Stromal cell of bone marrow (primary cell): ENCODE measurements around the gene CTXN1.
A peak's percentile ranks its signal among the peaks of the same experiment; 100 is the strongest.
"Not testable (repeated sequence)": the region's sequence is repeated elsewhere in the genome, so short reads cannot be mapped to it uniquely, and the experiment has no call there.

Source experiments
- DNase-seq: peaks from one replicate; pipeline ENCODE4 v3.0.0-alpha.2; 2012; ENCODE audit warnings: low read depth

The CTXN1 gene

DNA sequence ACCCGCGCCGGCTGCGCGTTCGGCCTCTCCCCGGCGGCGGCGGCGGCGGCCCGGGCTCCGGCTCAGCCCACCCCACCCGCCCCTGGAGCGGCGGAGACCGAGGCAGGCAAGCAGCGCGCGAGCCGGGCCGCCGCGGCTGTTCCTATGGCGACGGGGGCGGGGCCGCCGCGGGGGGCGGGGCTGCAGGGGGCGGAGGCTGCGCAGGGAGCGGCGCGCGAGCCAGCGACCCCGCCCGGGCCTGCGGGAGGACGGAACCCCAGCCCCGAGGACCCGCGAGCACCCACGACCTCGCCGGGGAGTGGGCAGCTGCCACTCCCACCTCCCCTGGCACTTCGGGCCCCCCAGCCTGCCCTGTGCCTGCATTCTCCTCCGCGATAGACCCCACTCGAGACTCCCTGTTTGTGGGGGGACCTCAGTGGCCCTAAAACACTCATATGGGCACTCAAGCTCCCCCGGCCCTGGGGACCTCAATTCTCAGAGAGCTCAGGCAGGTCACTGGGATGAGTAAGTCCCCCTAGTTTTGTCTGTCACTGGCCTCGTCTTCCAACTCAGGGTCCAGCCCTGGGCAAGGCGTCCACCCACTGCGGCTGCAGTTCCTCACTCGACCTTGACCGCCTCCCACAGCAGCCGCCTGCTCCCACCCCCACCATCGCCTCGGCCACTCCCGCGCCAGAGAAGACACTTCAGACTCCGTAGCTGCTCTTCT lies at the start of gene CTXN1:
CTXN1 (minus strand) TSS at position 115 of the 706 bp plus-strand sequence. CDS start 597 bp downstream, outside the sequence.
- no peak for DNase-seq

DNA sequence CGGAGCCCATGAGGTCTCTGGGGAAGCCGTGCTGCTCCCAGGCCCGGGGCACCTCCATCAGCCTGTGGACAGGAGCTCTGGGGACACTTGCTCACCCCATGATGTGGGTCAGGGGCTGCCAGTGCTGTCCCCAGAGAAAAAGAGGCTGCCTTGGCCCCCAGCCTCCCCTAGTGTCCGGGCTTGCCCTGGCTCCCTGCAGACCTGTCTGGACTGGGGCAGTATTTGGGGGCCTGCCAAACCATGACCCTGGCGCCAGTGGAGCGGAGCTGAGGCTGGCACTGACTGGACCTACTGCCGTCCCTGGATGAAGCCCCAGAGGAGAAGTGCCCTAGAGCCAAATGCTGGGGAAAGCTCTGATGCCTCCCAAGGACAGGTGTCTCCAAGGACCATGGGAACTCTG lies 49.1 kb upstream of the CTXN1 start:
- DNase-seq = no peak

DNA sequence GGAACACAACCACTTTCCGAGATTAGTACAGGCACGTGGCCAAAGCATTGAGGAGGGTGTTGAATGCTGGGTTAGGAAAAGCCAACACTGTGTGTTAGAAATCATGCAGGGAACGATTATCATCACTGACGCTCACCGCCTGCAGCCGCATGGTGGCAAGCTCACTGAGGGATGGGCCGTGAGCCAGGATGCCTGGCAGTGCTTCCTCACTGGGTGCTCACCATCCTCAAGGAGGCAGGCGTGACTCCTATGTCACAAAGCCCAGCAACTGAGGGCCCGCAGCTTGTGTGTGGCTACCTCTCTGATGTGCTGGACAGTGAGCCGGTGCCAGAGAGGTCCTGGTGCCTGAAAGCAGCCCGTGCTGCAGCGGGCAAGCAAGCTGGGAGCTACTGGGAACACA lies 47.9 kb upstream of the CTXN1 start:
- DNase-seq = no peak

DNA sequence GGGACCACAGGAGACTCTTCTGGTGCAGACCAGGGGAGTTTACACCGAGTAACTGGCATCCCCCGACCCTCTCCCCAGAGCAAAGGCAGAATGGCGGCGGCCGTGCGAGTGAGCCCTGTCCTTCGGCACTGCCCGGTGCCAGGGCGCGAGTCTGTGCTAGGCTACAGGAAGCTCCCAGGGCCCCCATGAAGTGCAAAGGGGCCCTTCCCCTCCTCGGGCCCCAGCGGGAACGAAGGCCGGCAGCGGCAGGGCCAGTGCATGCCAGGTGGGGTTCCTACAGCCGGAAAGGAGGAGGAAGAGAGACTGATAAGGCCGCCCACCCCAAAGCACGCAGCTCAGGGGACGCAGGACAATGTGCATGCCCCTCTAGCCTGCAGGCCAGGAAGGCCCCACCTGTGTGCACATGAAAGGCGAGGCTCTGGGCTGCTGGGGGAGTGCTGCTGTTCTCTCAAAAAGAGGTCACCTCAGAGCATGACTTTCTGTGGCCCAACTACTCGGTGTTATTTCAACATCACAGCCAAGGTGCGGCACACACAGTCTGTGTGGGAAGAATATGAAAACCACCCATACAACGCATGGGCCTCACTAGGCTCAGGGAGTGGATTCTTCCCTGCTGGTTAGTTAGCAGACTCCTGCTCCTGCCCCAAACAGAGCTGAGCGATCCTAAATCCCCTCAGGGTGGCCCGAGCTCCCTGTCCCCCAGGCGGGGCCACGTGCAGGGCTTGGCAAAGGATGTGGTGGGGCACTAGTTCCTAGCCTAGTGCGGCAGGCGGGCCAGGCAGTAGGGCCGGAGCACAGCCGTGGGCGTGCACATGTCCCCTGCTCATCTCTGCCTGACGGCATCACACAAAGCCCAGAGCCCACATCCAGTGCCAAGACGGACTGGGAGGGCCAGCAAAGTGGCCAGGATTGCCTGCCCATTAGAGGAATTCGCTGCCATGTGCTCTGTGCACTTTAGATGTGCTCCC lies 45.9 kb upstream of the CTXN1 start:
- DNase-seq = no peak

DNA sequence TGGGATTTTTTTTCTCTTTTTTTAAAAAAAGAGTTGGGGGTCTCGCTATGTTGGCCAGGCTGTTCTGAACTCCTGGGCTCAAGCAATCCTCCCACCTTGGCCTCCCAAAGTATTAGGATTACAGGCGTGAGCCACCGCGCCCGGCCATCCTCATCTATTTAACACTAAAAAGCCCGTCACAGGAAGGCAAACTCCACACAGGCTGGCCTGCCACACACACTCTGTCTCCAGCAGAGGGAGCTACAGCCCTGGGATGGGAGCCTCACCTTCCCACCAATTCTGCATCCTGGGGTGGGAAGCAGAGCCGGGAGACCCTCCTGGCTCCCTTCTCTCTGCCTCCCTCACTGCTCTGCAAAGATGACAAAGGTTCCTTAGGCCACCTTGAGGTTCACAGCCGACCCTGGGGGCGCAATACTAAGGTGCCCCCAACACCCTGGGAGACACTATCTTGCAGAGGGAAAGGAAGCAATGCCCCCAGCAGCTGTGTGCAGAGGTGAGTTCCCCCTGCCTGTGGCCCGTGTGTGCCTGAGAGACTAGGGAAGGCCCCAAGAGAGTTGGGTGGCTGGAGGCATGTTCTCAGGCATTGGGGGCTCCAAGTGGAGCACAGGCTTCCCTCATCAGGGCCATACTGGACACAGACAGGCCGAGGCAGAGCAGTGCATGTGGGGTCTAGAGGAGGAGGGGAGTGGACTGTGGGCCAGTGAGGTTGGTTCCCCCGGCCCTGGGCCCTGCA lies 44.9 kb upstream of the CTXN1 start:
- peak; percentile 10 for DNase-seq

- no peak for DNase-seq
Observed at GRCh38 chr19:7969555-7969939, 43.6 kb upstream of the CTXN1 start.

DNA sequence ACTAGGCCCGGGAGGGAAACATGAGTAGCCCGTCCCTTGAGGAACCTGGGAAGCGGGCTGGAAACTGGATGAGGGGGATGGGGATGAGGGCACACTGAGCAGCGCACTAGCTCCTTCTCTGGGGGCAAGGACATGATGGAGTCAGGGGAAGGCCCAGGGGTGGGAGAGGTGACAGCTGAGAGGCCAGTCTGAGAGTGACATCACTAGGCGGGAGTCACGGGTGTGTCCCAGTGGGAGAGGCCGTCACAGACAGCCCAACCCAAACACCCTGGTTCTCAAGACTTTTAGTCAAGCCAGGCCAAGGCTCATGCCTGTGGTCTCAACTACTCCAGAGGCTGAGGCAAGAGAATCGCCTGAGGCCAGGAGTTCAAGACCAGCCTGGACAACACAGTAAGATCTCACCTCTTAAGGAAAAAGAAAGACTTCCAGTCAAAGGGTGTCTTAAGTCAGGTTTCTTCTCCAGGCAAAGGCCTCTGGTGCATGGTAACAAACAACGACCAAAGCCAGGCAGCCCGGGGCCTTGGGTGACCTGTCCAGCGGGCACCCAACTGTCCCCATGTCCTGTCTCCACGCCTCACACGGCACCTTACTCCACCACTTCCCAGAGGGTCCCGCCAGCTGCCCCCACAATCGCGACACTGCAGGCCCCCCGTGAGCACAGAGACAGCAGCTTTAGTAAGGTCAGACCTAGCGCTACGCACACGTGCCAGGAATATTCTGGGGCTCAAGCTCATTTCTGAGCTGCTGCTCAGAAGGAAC lies 43.0 kb upstream of the CTXN1 start:
- DNase-seq = no peak

- no peak for DNase-seq
Observed at GRCh38 chr19:7968008-7968795, 42.3 kb upstream of the CTXN1 start.

DNA sequence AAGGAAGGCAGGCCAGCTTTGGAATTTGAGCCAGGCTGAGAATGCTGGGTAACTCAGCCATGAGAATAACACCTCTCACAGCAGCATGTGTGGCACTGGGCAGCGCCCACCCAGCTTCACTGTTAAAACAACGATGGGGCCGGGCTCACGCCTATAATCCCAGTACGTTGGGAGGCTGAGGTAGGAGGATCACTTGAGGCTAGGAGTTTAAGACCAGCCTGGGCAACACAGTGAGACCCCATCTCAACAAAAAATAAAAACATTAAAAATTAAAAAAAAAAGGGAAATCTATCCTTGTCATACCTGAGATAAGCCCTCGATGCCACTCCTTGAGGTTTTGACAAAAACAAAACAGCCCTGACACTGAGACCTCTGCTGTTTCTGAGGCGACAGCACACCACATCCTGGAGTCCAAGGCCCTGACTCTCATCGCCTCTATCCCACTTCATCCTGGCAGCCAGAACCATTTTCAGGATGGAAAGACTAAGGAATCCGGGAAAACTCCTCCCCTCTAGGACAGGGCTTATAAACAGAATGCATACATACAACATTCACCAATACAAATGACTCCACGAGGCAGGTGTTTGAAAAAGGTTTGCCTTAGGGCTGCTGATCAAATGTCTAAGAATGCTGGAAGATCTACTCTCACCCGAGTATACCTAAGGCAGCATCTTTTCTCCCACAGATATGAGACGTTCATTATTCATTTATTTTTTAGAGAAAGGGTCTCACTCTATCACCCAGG lies 40.2 kb upstream of the CTXN1 start:
- no peak for DNase-seq

DNA sequence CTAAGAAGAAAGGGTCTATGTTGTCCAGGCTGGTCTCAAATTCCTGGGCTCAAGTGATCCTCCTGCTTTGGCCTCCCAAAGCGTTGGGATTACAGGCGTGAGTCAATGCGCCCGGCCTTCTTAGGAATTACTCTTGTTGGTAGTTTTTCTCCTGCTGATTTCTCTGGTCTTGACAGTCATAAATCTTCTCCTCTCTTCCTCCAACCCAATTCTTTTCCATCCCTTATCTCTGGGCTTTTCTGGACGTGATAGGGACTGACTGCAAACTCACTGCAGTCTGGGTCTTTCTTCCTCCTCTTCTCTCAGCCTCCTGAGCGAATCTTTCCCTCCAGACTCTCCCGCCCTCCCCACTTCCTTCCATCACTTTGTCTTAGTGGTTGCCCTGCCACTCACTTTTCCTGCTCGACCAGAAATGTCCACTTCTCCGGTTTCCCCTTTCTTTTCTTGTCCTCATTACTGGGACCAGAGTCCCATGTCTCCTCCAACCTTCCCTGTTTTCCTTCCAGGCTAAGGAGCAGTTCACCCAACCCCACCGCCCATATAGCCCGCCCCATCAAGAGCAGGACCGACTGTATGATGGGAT lies 39.4 kb upstream of the CTXN1 start:
- no peak for DNase-seq

GRCh38 chr19:7963566-7963965 lies 37.6 kb upstream of the CTXN1 start:
- no peak for DNase-seq

GRCh38 chr19:7962644-7963268 lies 36.8 kb upstream of the CTXN1 start:
- no peak for DNase-seq

DNA sequence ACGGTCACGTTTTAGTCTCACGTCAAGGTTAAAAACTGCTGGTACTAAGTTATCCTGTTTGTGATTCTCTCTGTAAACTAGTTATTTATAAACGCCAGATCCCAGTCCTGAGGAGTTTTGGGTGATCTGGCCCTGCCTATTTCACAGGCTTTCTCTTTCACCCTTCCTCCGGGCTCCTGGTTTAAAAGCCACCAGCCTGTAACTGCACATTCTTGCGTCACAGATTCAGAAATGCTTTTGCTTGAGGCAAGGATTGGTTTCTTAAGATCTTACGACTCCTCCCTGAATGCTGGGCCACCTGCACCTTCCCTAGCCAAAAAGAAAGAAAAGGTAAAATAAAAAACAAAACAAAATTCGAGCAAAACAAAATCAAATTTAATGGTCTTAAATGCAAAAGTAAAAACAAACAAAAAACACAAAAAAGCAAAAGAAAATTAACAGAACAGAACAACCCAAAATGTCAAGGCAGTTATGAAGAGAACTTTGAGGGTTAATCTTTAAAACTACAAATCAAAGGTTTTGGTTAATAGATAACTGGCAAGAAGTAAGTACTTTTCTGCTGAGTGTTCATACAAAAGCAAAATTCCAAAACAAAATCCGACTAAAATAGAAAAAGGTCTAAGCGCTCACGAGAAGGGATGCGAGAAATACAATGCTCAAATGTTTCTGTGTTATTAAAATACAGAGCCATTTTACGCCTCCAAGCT lies 36.1 kb upstream of the CTXN1 start:
- no peak for DNase-seq

GRCh38 chr19:7961082-7961481 lies 35.1 kb upstream of the CTXN1 start:
- DNase-seq = not testable (repeated sequence)

GRCh38 chr19:7959211-7959610 lies 33.3 kb upstream of the CTXN1 start:
- DNase-seq = no peak

- DNase-seq = no peak
Observed at GRCh38 chr19:7955696-7956095, 29.8 kb upstream of the CTXN1 start.

DNA sequence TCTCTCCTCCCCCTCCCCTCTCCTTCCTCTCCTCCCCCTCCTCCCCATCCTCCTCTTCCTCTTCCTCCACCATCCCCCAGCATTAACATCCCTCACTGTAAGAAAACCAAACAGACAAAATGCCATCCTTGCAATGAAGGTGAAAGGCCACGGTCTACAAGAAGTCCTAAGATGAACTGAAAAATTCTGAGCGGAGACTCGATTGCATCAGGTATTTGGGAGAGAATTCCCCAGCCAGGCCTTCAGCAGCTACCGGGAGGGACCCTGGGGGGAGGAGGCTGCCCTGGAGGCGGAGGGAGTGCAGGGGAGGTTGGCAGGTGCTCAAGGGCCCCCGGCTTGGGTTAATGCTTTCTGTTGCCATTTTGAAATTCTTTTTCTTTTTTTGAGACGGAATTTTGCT lies 27.6 kb upstream of the CTXN1 start:
- no peak for DNase-seq

GRCh38 chr19:7953060-7953459 lies 27.1 kb upstream of the CTXN1 start:
- DNase-seq = no peak

DNA sequence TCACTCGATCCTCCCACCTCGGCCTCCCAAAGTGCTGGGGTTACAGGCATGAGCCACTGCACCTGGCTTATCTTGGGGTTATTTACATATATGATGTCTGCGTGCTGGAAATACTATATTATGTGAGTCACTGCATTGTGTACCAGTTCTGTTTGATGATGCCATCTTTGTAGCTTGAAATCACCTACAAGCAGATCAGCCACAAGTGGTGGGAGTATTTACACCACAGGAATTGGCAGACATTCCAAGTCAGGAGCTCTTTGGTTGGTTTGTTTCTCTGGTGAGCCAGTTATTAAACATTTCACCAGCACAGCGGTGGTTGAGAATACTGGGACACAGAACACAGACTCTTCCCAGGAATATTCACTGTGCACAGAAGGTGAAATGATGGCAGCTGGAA lies 22.0 kb upstream of the CTXN1 start:
- DNase-seq = no peak
